Measurements from ENCODE around the gene FANCE. TPM values are rescaled to one million over a fixed set of nuclear protein-coding genes. Genes with fewer than 3 reads are reported as not detected.
"Not testable (repeated sequence)": the region's sequence is repeated elsewhere in the genome, so short reads cannot be mapped to it uniquely, and the experiment has no call there.

The FANCE gene
- polyA plus RNA-seq, 1 donor (not counting 4 experiments of a cell fraction or from before 2014, with no cell fraction given), result 6.4 TPM

- Histone ChIP-seq H3K4me2 (ENCODE audit: control insufficient read depth, extremely low read depth, insufficient read depth, low read depth, low read length) (no peak overlapping the region), H3K36me3 (ENCODE audit: control insufficient read depth in 2 of 2, extremely low read depth in 1 of 2, insufficient read depth in 2 of 2, low read length in 2 of 2) (peaks cover 17 to 20% of the 10 kb centered on the region in 2 experiments), H3K9ac (ENCODE audit: control insufficient read depth, extremely low read depth, insufficient read depth, low read length) (no peak overlapping the region), H2AFZ (ENCODE audit: control insufficient read depth, low read length) (no peak overlapping the region), H3K79me2 (ENCODE audit: control insufficient read depth, insufficient read depth, low read length) (no peaks in the 10 kb centered on the region), H3K9me1 (ENCODE audit: control insufficient read depth, extremely low read depth, insufficient read depth, low read length) (peaks cover 2% of the 10 kb centered on the region), H3K27me3 (ENCODE audit: control insufficient read depth, extremely low read depth, insufficient read depth, low read length) (no peaks in the 10 kb centered on the region), H4K20me1 (ENCODE audit: control insufficient read depth, extremely low read depth, insufficient read depth, low read length) (no peaks in the 10 kb centered on the region), H3K4me3 (ENCODE audit: control insufficient read depth in 2 of 3, extremely low read depth in 1 of 3, insufficient read depth in 2 of 3, low read depth in 1 of 3, low read length in 3 of 3) (no peak overlapping the region), H3K9me3 (ENCODE audit: control insufficient read depth, low read depth, low read length) (peaks cover 15% of the 10 kb centered on the region), H3K27ac (ENCODE audit: control insufficient read depth, insufficient read depth, low read length) (no peak overlapping the region), H3K4me1 (ENCODE audit: control insufficient read depth, extremely low read depth, insufficient read depth, low read length) (peaks cover 20% of the 10 kb centered on the region)
- DNase-seq (ENCODE audit: low read depth, low spot score) (no peak), FAIRE-seq (no peak)
- TF ChIP-seq EZH2 (IDR thresholded peaks at IDR 0.05; ENCODE audit: low read length), result no peak
- TF ChIP-seq CTCF (optimal IDR thresholded peaks at IDR 0.05 in 1 of 3, IDR thresholded peaks at IDR 0.05 in 1 of 3, conservative IDR thresholded peaks at IDR 0.05 in 1 of 3; ENCODE audit: extremely low read depth in 1 of 3, insufficient read depth in 2 of 3, low read length in 3 of 3), result no peak
- dilution Hi-C loops (cut with MboI; ENCODE audit: extremely low pct_ligation_motif_present, low sequenced_read_pairs), result no loop called here
These were observed 22.7 kb upstream of the FANCE start for GRCh38 chr6:35429463-35429862.

GRCh38 chr6:35432291-35432690, 19.8 kb upstream of the FANCE start:
- DNase-seq (ENCODE audit: low read depth, low spot score) (no peak), FAIRE-seq (no peak)
- H3K27ac ChIP-seq (ENCODE audit: control insufficient read depth, insufficient read depth, low read length), result no peak overlapping the region
- H3K9ac ChIP-seq (ENCODE audit: control insufficient read depth, extremely low read depth, insufficient read depth, low read length), result no peak overlapping the region
- peaks cover 15% of the 10 kb centered on the region for H3K9me3 ChIP-seq (ENCODE audit: control insufficient read depth, low read depth, low read length)
- dilution Hi-C loops (cut with MboI; ENCODE audit: extremely low pct_ligation_motif_present, low sequenced_read_pairs), result no loop called here
- no peak overlapping the region for H3K4me2 ChIP-seq (ENCODE audit: control insufficient read depth, extremely low read depth, insufficient read depth, low read depth, low read length)
- no peak overlapping the region for H2AFZ ChIP-seq (ENCODE audit: control insufficient read depth, low read length)
- H3K36me3 ChIP-seq (ENCODE audit: control insufficient read depth in 2 of 2, extremely low read depth in 1 of 2, insufficient read depth in 2 of 2, low read length in 2 of 2), result peaks cover 1 to 4% of the 10 kb centered on the region in 2 experiments
- peaks cover 9% of the 10 kb centered on the region for H3K4me1 ChIP-seq (ENCODE audit: control insufficient read depth, extremely low read depth, insufficient read depth, low read length)
- H3K9me1 ChIP-seq (ENCODE audit: control insufficient read depth, extremely low read depth, insufficient read depth, low read length), result peaks cover 2% of the 10 kb centered on the region
- H3K27me3 ChIP-seq (ENCODE audit: control insufficient read depth, extremely low read depth, insufficient read depth, low read length), result no peaks in the 10 kb centered on the region
- no peaks in the 10 kb centered on the region for H3K79me2 ChIP-seq (ENCODE audit: control insufficient read depth, insufficient read depth, low read length)
- no peak for TF ChIP-seq CTCF (optimal IDR thresholded peaks at IDR 0.05 in 1 of 3, IDR thresholded peaks at IDR 0.05 in 1 of 3, conservative IDR thresholded peaks at IDR 0.05 in 1 of 3; ENCODE audit: extremely low read depth in 1 of 3, insufficient read depth in 2 of 3, low read length in 3 of 3)
- TF ChIP-seq EZH2 (IDR thresholded peaks at IDR 0.05; ENCODE audit: low read length), result no peak
- H4K20me1 ChIP-seq (ENCODE audit: control insufficient read depth, extremely low read depth, insufficient read depth, low read length), result no peaks in the 10 kb centered on the region
- no peak overlapping the region for H3K4me3 ChIP-seq (ENCODE audit: control insufficient read depth in 2 of 3, extremely low read depth in 1 of 3, insufficient read depth in 2 of 3, low read depth in 1 of 3, low read length in 3 of 3)

- H3K4me1 ChIP-seq (ENCODE audit: control insufficient read depth, extremely low read depth, insufficient read depth, low read length); H3K79me2 ChIP-seq (ENCODE audit: control insufficient read depth, insufficient read depth, low read length); dilution Hi-C loops (cut with MboI; ENCODE audit: extremely low pct_ligation_motif_present, low sequenced_read_pairs); H3K27me3 ChIP-seq (ENCODE audit: control insufficient read depth, extremely low read depth, insufficient read depth, low read length); H2AFZ ChIP-seq (ENCODE audit: control insufficient read depth, low read length); H3K9ac ChIP-seq (ENCODE audit: control insufficient read depth, extremely low read depth, insufficient read depth, low read length); DNase-seq (ENCODE audit: low read depth, low spot score); FAIRE-seq; H3K4me3 ChIP-seq (ENCODE audit: control insufficient read depth in 2 of 3, extremely low read depth in 1 of 3, insufficient read depth in 2 of 3, low read depth in 1 of 3, low read length in 3 of 3); H3K36me3 ChIP-seq (ENCODE audit: control insufficient read depth in 2 of 2, extremely low read depth in 1 of 2, insufficient read depth in 2 of 2, low read length in 2 of 2); H3K9me1 ChIP-seq (ENCODE audit: control insufficient read depth, extremely low read depth, insufficient read depth, low read length); H4K20me1 ChIP-seq (ENCODE audit: control insufficient read depth, extremely low read depth, insufficient read depth, low read length); H3K4me2 ChIP-seq (ENCODE audit: control insufficient read depth, extremely low read depth, insufficient read depth, low read depth, low read length); H3K27ac ChIP-seq (ENCODE audit: control insufficient read depth, insufficient read depth, low read length): not testable (repeated sequence)
- peaks cover 15% of the 10 kb centered on the region for H3K9me3 ChIP-seq (ENCODE audit: control insufficient read depth, low read depth, low read length)
These were observed 19.4 kb upstream of the FANCE start for GRCh38 chr6:35432702-35433101.
